HFF-Myc (cell line): ENCODE results near the gene TEX51.

ENCODE experiments used
- DNase-seq: peaks from one replicate; pipeline ENCODE4 v3.0.0-alpha.2; 2011; ENCODE audit warnings: low read depth; ENCODE audit errors: extremely low read depth
- H3K4me3 ChIP-seq: replicated peaks from 2 replicates; pipeline ENCODE4 v1.5.1; 2011; ENCODE audit warnings: low read depth, mild to moderate bottlenecking, control low read depth, low read length
- TF ChIP-seq, protein P1 (sequence below): IDR thresholded peaks from 2 replicates; pipeline ENCODE4 v1.5.1; 2012; ENCODE audit warnings: mild to moderate bottlenecking, low read depth, low read length, control low read depth; ENCODE audit errors: missing control alignments

TEX51 gene

DNA sequence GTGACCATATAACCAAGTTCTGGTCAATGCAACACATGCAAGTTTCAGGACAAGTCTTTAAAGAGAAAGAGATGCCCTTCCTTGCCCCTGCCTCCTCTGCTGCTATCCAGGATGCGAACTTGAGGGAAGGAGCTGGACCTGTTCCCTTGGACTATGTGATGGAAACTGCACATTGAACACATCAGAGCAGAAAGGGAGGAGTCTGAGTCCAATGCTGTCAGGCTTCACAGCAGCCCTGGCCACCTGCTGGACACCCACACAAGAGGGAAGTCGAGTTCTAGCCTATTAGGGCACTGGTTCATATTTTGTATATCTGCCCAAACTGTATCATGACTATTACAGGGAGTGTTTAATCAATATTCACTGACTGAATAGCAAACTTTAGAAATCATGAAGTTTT lies 38.3 kb upstream of the TEX51 start:
- DNase-seq = no peak
- TF ChIP-seq, protein P1, sequence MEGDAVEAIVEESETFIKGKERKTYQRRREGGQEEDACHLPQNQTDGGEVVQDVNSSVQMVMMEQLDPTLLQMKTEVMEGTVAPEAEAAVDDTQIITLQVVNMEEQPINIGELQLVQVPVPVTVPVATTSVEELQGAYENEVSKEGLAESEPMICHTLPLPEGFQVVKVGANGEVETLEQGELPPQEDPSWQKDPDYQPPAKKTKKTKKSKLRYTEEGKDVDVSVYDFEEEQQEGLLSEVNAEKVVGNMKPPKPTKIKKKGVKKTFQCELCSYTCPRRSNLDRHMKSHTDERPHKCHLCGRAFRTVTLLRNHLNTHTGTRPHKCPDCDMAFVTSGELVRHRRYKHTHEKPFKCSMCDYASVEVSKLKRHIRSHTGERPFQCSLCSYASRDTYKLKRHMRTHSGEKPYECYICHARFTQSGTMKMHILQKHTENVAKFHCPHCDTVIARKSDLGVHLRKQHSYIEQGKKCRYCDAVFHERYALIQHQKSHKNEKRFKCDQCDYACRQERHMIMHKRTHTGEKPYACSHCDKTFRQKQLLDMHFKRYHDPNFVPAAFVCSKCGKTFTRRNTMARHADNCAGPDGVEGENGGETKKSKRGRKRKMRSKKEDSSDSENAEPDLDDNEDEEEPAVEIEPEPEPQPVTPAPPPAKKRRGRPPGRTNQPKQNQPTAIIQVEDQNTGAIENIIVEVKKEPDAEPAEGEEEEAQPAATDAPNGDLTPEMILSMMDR = no peak
- no peak overlapping the region for H3K4me3 ChIP-seq

DNA sequence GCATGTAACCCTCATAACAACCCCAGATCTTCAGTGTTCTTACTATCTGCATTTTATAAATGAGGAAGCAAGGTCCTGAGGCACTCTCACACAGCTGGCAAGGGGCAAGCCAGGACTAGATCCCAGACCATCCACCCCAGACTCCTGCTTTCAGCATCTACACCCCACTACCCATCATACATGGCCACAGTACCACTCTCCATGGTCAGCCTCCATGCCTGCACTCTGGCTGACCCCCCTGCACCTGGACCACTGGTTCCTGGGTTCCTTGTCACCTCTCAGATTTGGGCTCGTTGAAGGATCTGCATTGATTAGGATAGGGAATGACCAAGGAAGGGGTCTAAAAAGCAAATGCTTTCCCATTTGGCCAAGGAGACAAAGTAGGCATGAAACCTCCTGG lies 36.0 kb upstream of the TEX51 start:
- DNase-seq = no peak
- TF ChIP-seq, protein P1 = no peak
- no peak overlapping the region for H3K4me3 ChIP-seq

DNA sequence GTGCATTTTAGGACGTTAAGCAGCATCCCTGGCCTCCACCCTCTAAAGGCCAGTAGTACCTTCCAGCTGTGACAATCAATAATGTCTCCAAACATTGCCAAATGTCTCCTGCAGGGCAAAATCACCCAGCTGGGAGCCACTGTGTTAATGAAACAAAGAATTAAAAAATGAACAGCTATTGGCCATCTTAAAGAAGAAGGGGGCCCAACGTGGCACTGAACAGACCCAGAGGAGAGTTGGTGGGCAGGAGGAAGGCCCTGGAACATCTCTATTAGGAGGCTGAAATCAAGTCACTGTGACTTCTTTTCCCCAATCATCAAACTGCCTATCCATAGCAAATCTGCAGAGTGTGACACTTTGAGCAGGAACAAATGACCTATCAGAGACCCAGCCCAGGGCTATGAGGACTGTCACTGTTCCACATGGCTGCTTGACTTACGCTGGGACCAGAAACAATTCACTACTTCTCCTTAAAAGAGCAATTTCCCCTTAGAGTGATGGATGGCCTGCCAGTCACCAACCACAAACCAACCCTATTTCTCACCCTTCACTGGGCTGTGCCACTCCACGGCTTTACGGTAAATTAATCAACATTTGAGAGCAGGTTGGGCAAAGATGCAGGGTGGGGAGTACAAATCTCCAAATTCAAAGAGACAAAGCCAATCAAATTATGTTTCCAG lies 35.2 kb upstream of the TEX51 start:
- TF ChIP-seq, protein P1 = no peak
- H3K4me3 ChIP-seq = no peak overlapping the region
- DNase-seq = no peak

DNA sequence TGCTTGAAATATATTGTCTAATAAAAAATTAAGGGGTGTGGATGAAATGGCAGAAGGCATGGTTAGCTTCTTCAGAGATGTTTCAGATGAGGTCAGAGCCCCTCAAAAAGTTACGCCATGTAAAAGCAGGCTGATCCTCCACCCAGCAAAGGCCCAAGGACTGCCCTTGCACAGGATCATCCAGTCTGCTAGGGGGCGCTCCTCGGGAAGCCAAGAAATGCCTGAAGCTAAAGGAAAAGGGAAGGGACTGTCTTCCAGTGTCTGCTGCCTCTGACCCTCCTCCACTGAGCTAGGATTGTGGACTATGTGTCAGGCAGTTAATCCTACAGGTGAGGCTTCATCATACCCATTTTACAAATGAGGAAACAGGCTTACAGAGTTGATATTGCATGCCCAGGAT lies 33.8 kb upstream of the TEX51 start:
- H3K4me3 ChIP-seq = no peak overlapping the region
- no peak for DNase-seq
- TF ChIP-seq, protein P1 = no peak

DNA sequence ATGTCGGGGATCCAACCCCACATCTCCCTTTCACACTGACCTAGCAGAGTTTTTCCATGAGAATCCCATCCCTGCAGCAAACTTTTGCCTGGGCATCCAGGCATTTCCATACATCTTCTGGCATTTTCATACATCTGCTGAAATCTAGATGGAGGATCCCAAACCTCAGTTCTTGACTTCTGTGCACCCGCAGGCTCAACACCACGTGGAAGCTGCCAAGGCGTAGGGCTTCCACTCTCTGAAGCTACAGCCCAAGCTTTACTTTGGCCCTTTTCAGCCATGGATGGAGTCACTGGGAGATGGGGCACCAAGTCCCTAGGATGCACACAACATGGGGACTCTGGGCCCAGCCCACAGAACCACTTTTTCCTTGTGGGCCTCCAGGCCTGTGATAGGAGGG lies 32.2 kb upstream of the TEX51 start:
- no peak for DNase-seq
- no peak overlapping the region for H3K4me3 ChIP-seq
- TF ChIP-seq, protein P1 = no peak

DNA sequence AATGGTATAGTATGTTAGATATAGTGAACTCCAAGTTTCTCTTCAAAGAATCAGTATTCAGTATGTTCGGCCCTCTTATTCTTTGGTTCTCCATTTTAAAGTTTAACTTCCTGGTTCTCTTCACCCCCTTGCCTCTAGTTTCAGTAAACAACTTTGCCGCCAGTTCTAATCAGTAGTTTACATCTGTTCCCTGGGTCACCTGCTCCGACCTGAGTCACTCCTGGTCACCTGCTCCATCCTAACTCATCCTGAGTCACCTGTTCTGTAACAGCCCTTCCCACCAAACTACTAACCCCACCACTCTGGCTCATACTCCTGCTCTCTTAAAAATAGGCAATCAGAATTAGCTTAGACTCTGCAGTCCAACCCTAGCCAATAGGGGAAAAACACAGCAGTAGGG lies 23.7 kb upstream of the TEX51 start:
- H3K4me3 ChIP-seq = no peak overlapping the region
- DNase-seq = no peak
- TF ChIP-seq, protein P1 = no peak

DNA sequence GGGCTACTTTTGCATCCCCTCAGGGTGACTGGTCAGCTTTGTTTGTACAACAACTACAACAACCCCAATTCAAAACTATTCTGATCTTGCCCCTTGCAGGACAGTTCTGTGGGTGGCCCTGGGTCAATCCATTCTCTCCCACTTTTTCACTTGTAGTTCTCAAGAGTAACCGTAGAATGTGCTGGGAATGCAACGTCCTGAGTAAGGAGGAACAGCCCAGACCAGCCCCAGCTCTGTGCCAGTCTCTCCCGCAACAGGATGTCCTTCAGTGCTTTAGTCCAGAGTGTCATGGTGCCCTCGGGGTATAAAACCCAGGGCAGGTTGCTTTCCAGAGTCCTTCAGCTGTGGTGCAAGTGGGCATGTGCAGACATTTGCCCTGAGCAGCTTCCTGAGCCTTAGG lies 22.1 kb upstream of the TEX51 start:
- TF ChIP-seq, protein P1 = no peak
- DNase-seq = no peak
- no peak overlapping the region for H3K4me3 ChIP-seq
